ENCODE data around the gene CLNK.

DNA sequence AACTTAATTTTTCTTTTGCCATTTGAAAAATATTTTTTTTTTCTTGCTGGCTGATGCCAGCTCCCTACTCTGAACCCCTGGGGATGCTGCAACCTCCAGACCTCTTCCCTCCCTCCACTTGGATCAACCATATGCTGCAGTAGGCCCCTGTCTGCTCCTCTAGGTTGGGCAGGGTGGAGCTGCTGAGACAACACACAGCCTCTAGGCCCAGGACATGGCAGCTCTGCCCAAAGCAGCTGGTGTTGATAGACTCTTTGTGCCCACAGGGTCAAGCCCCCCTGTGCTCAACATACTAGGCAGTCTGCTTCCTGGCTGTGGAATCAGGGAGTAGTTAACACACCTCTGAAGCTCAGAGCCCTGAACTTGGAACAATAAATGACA is 19.9 kb upstream of the CLNK start:
- TF ChIP-seq YY1 (IDR thresholded peaks at IDR 0.05; ENCODE audit: insufficient read depth, insufficient read length) (no peak), ZNF274 (IDR thresholded peaks at IDR 0.05; ENCODE audit: low read depth, low read length) (no peak), SUZ12 (IDR thresholded peaks at IDR 0.05; ENCODE audit: extremely low read depth, insufficient read depth, insufficient read length) (no peak)
